HepG2 (cell line): Measurements from ENCODE around the gene MAML1. TPM values are rescaled to one million over a fixed set of nuclear protein-coding genes. Genes with fewer than 3 reads are reported as not detected.

Experiments
- CHCHD3 ChIP-seq: sonication (generic); formaldehyde crosslinking; IDR thresholded peaks from 2 replicates; pipeline ENCODE4 v1.8.0; 2022; ENCODE audit warnings: mild to moderate bottlenecking, missing genetic modification reagents, moderate library complexity
- EEA1 ChIP-seq: sonication (generic); formaldehyde crosslinking; IDR thresholded peaks from 2 replicates; pipeline ENCODE4 v1.5.1; 2020; ENCODE audit warnings: mild to moderate bottlenecking, missing genetic modification reagents, borderline replicate concordance
- ETV5 ChIP-seq: IDR thresholded peaks from 2 replicates; pipeline ENCODE4 v1.6.1; 2018; ENCODE audit warnings: missing biosample characterization, missing genetic modification reagents, inconsistent platforms, borderline replicate concordance
- GRHL1 ChIP-seq: sonication (generic); formaldehyde crosslinking; conservative IDR thresholded peaks from 2 replicates; pipeline ENCODE4 v1.8.0; 2022; ENCODE audit warnings: missing genetic modification reagents
- IKZF4 ChIP-seq: sonication (generic); formaldehyde crosslinking; IDR thresholded peaks from 2 replicates; pipeline ENCODE4 v1.5.1; 2020; ENCODE audit warnings: borderline replicate concordance, mild to moderate bottlenecking, low read depth, missing genetic modification reagents; ENCODE audit errors: not compliant biosample characterization
- KDM4B ChIP-seq: sonication (generic); formaldehyde crosslinking; IDR thresholded peaks from 2 replicates; pipeline ENCODE4 v1.4.0; 2020; ENCODE audit warnings: missing genetic modification reagents
- SAFB2 ChIP-seq: sonication (generic); formaldehyde crosslinking; IDR thresholded peaks from 2 replicates; pipeline ENCODE4 v1.5.1; 2020; ENCODE audit warnings: missing genetic modification reagents, low read depth, mild to moderate bottlenecking, borderline replicate concordance
- ZBTB33 ChIP-seq: sonication (generic); formaldehyde crosslinking; IDR thresholded peaks from 2 replicates; pipeline ENCODE4 v1.4.0; 2020; ENCODE audit warnings: missing genetic modification reagents
- ZNF280B ChIP-seq: sonication (generic); formaldehyde crosslinking; IDR thresholded peaks from 2 replicates; pipeline ENCODE4 v1.5.0; 2020; ENCODE audit warnings: missing genetic modification reagents, mild to moderate bottlenecking, borderline replicate concordance
- ZNF430 ChIP-seq: sonication (generic); formaldehyde crosslinking; IDR thresholded peaks from 2 replicates; pipeline ENCODE4 v1.9.0; 2021; ENCODE audit warnings: mild to moderate bottlenecking, missing genetic modification reagents
- ZUFSP ChIP-seq: sonication (generic); formaldehyde crosslinking; IDR thresholded peaks from 2 replicates; pipeline ENCODE4 v1.9.0; 2021; ENCODE audit warnings: missing genetic modification reagents, mild to moderate bottlenecking, borderline replicate concordance
- polyA plus RNA-seq, 8 experiments: library from polyadenylated mRNA; depleted of rRNA in 3 of 8; stranded (reverse) in 7 of 8; unstranded in 1 of 8; fragments of >200 nt; fragmentation: Illumina TruSeq in 4 of 8; extraction: Trizol in 4 of 8; gene quantifications; 2 replicates each; pipeline versions ENCODE4 v1.2.1 to v1.2.3, GENCODE V29; 2011 to 2016; ENCODE audit warnings: low read depth in 4 of 8, missing spikeins in 1 of 8, mixed read lengths in 1 of 8; ENCODE audit not compliant: insufficient read depth in 1 of 8
- total RNA-seq, 5 experiments: library from RNA; depleted of rRNA; stranded (reverse); fragments of >200 nt; fragmentation: Illumina TruSeq; extraction: Trizol; gene quantifications; 2 replicates each; pipeline ENCODE4 v1.2.3, GENCODE V29; 2016; ENCODE audit warnings: low read depth in 1 of 5
- TF ChIP-seq, protein P1 (sequence below): sonication (generic); formaldehyde crosslinking; IDR thresholded peaks from one replicate; pipeline ENCODE4 v1.5.1; 2020; ENCODE audit warnings: mild to moderate bottlenecking, missing genetic modification reagents; ENCODE audit errors: not compliant biosample characterization

Gene MAML1
- total and polyA plus RNA-seq, 2 of the 13 experiments (the other 11 are each of a cell fraction or from before 2014, with no cell fraction given): 10.0 to 10.8 TPM

- no peak for TF ChIP-seq IKZF4
- TF ChIP-seq ETV5 (CRISPR knock-in tag): peak; percentile 94
- peak; percentile 91 for TF ChIP-seq SAFB2 (CRISPR knock-in tag)
- TF ChIP-seq ZUFSP (CRISPR knock-in tag): no peak
- TF ChIP-seq ZBTB33 (CRISPR knock-in tag): peak; percentile 44; the same call in 1 of the 2 replicates
- TF ChIP-seq, protein P1, sequence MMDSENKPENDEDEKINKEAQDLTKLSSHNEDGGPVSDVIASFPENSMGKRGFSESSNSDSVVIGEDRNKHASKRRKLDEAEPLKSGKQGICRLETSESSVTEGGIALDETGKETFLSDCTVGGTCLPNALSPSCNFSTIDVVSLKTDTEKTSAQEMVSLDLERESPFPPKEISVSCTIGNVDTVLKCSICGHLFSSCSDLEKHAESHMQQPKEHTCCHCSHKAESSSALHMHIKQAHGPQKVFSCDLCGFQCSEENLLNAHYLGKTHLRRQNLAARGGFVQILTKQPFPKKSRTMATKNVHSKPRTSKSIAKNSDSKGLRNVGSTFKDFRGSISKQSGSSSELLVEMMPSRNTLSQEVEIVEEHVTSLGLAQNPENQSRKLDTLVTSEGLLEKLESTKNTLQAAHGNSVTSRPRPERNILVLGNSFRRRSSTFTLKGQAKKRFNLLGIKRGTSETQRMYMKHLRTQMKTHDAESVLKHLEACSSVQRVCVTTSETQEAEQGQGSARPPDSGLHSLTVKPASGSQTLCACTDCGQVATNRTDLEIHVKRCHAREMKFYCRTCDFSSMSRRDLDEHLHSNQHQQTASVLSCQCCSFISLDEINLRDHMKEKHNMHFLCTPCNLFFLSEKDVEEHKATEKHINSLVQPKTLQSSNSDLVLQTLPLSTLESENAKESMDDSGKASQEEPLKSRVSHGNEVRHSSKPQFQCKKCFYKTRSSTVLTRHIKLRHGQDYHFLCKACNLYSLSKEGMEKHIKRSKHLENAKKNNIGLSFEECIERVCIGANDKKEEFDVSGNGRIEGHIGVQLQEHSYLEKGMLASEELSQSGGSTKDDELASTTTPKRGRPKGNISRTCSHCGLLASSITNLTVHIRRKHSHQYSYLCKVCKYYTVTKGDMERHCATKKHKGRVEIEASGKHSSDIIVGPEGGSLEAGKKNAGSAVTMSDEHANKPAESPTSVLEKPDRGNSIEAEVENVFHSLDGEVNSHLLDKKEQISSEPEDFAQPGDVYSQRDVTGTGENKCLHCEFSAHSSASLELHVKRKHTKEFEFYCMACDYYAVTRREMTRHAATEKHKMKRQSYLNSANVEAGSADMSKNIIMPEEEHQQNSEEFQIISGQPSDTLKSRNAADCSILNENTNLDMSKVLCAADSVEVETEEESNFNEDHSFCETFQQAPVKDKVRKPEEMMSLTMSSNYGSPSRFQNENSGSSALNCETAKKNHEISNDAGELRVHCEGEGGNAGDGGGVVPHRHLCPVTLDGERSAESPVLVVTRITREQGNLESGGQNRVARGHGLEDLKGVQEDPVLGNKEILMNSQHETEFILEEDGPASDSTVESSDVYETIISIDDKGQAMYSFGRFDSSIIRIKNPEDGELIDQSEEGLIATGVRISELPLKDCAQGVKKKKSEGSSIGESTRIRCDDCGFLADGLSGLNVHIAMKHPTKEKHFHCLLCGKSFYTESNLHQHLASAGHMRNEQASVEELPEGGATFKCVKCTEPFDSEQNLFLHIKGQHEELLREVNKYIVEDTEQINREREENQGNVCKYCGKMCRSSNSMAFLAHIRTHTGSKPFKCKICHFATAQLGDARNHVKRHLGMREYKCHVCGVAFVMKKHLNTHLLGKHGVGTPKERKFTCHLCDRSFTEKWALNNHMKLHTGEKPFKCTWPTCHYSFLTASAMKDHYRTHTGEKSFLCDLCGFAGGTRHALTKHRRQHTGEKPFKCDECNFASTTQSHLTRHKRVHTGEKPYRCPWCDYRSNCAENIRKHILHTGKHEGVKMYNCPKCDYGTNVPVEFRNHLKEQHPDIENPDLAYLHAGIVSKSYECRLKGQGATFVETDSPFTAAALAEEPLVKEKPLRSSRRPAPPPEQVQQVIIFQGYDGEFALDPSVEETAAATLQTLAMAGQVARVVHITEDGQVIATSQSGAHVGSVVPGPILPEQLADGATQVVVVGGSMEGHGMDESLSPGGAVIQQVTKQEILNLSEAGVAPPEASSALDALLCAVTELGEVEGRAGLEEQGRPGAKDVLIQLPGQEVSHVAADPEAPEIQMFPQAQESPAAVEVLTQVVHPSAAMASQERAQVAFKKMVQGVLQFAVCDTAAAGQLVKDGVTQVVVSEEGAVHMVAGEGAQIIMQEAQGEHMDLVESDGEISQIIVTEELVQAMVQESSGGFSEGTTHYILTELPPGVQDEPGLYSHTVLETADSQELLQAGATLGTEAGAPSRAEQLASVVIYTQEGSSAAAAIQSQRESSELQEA: no peak
- TF ChIP-seq ZNF430 (CRISPR knock-in tag): 0 out of 2 replicates have a peak, but pooled peaks have one; percentile 63
- TF ChIP-seq CHCHD3: no peak
- no peak for TF ChIP-seq GRHL1 (CRISPR knock-in tag)
- TF ChIP-seq EEA1 (CRISPR knock-in tag): peak; percentile 48; the same call in 1 of the 2 replicates
- TF ChIP-seq KDM4B (CRISPR knock-in tag): peak; percentile 82; the same call in 1 of the 2 replicates
- TF ChIP-seq ZNF280B (CRISPR knock-in tag): no peak; the same call in 1 of the 2 replicates
These were observed 86.2 kb downstream of the MAML1 start (continued) for GRCh38 chr5:179818746-179819295.
